ENCODE results near the gene ALK.

DNA sequence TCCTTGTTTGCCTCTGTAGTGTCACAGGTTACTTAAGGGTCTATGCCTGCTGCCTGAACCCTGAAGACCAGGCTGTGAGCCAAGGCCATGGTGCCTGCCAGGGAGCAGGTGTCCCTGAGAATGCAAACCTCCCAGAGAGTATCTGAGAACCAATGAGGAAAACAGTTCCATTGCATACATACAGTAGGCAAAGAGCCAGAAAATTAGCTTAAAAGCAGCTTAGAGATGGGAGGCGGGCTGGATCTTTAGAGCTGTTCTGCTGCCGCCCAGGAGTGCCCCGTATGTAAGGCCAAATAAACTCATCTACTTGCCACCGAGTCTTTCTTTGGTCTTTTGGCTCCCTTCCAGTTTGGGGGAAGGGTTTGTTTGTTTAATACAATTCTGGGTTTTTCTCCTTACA is 478.2 kb downstream of the ALK start:
- TF ChIP-seq POLR2A (IDR thresholded peaks at IDR 0.05) (no peak), POLR2AphosphoS5 (IDR thresholded peaks at IDR 0.05) (no peak)
